ENCODE data around the gene M1AP.

- TF ChIP-seq POLR2AphosphoS5 (IDR thresholded peaks at IDR 0.05; ENCODE audit: low read depth, low read length): no peak
- TF ChIP-seq POLR2A (IDR thresholded peaks at IDR 0.05; ENCODE audit: low read depth, low read length): no peak
- TF ChIP-seq SPI1 (IDR thresholded peaks at IDR 0.05; ENCODE audit: low read depth, low read length): no peak
These were observed 41.5 kb upstream of the M1AP start for GRCh38 chr2:74689671-74690070.

Measured in GM12891 (cell line).